H9 (cell line): ENCODE results near the gene COASY. TPM values are rescaled to one million over a fixed set of nuclear protein-coding genes. Genes with fewer than 3 reads are reported as not detected.
A peak's percentile ranks its signal among the peaks of the same experiment; 100 is the strongest.

Experiments used
- DNase-seq: peaks from one replicate; pipeline ENCODE4 v3.0.0-alpha.2; 2017
- H2AFZ ChIP-seq: one replicate; pipeline ENCODE4 v1.6.1; 2013; ENCODE audit warnings: mild to moderate bottlenecking, low read length, control low read depth, moderate library complexity
- H2AK5ac ChIP-seq: 2 replicates; pipeline ENCODE4 v1.6.1; 2013; ENCODE audit warnings: low read length, control low read depth, mixed read lengths; ENCODE audit not compliant: insufficient read length
- H2BK120ac ChIP-seq: one replicate; pipeline ENCODE4 v1.6.1; 2013; ENCODE audit warnings: low read depth, mild to moderate bottlenecking, low read length, control low read depth, inconsistent platforms; ENCODE audit not compliant: poor library complexity, severe bottlenecking
- H2BK12ac ChIP-seq: 2 replicates; pipeline ENCODE4 v1.6.1; 2013; ENCODE audit warnings: low read length, control low read depth, mixed read lengths, low read depth; ENCODE audit not compliant: insufficient read length
- H2BK15ac ChIP-seq: 2 replicates; pipeline ENCODE4 v1.6.1; 2013; ENCODE audit warnings: low read depth, low read length, control low read depth
- H2BK20ac ChIP-seq: one replicate; pipeline ENCODE4 v1.6.1; 2013; ENCODE audit warnings: low read depth, mild to moderate bottlenecking, low read length, control low read depth, inconsistent platforms; ENCODE audit not compliant: poor library complexity, severe bottlenecking
- H2BK5ac ChIP-seq: 2 replicates; pipeline ENCODE4 v1.6.1; 2013; ENCODE audit warnings: low read length, control low read depth, mixed read lengths; ENCODE audit not compliant: insufficient read length
- H3K14ac ChIP-seq: 2 replicates; pipeline ENCODE4 v1.6.1; 2013; ENCODE audit warnings: low read length, control low read depth; ENCODE audit not compliant: insufficient read depth
- H3K18ac ChIP-seq: 2 replicates; pipeline ENCODE4 v1.6.1; 2013; ENCODE audit warnings: low read depth, mild to moderate bottlenecking, mixed read lengths, low read length, control low read depth; ENCODE audit not compliant: insufficient read length
- H3K23ac ChIP-seq: 2 replicates; pipeline ENCODE4 v1.6.1; 2013; ENCODE audit warnings: low read length, control low read depth, mixed read lengths, low read depth; ENCODE audit not compliant: insufficient read length
- H3K23me2 ChIP-seq: 2 replicates; pipeline ENCODE4 v1.6.1; 2013; ENCODE audit warnings: low read depth, mild to moderate bottlenecking, mixed read lengths, low read length, control low read depth; ENCODE audit not compliant: insufficient read length, poor library complexity, severe bottlenecking
- H3K27ac ChIP-seq: 2 replicates; pipeline ENCODE4 v1.5.1; 2013; ENCODE audit warnings: low read length, control low read depth, mixed read lengths, low read depth; ENCODE audit not compliant: insufficient read length
- H3K27me3 ChIP-seq: 2 replicates; pipeline ENCODE4 v1.6.1; 2013; ENCODE audit warnings: low read length, control low read depth, inconsistent platforms; ENCODE audit not compliant: insufficient read depth
- H3K4ac ChIP-seq: 2 replicates; pipeline ENCODE4 v1.6.1; 2013; ENCODE audit warnings: low read depth, mild to moderate bottlenecking, control low read depth, inconsistent platforms, low read length, moderate library complexity
- H3K4me1 ChIP-seq: 2 replicates; pipeline ENCODE4 v1.6.1; 2013; ENCODE audit warnings: low read length, control low read depth, inconsistent platforms; ENCODE audit not compliant: insufficient read depth
- H3K4me2 ChIP-seq: 2 replicates; pipeline ENCODE4 v1.6.1; 2013; ENCODE audit warnings: low read length, control low read depth, mixed read lengths; ENCODE audit not compliant: insufficient read length, insufficient read depth
- H3K56ac ChIP-seq: 2 replicates; pipeline ENCODE4 v1.6.1; 2013; ENCODE audit warnings: low read depth, mild to moderate bottlenecking, mixed read lengths, low read length, control low read depth; ENCODE audit not compliant: insufficient read length
- H3K79me1 ChIP-seq: 2 replicates; pipeline ENCODE4 v1.6.1; 2013; ENCODE audit warnings: low read depth, mild to moderate bottlenecking, moderate library complexity, low read length, control low read depth, inconsistent platforms; ENCODE audit not compliant: insufficient read depth, poor library complexity, severe bottlenecking
- H3K79me2 ChIP-seq: 2 replicates; pipeline ENCODE4 v1.6.1; 2013; ENCODE audit warnings: low read length, control low read depth, inconsistent platforms; ENCODE audit not compliant: insufficient read depth
- H3K9ac ChIP-seq: 2 replicates; pipeline ENCODE4 v1.6.1; 2013; ENCODE audit warnings: low read length, control low read depth, mixed read lengths; ENCODE audit not compliant: insufficient read length; ENCODE audit errors: extremely low read depth
- H3K9me3 ChIP-seq: one replicate; pipeline ENCODE4 v1.6.1; 2013; ENCODE audit warnings: low read depth, low read length, inconsistent platforms; ENCODE audit not compliant: control insufficient read depth
- H3T11ph ChIP-seq: one replicate; pipeline ENCODE4 v1.6.1; 2013; ENCODE audit warnings: mild to moderate bottlenecking, low read length, control low read depth, inconsistent platforms
- H4K20me1 ChIP-seq: one replicate; pipeline ENCODE4 v1.6.1; 2013; ENCODE audit not compliant: control insufficient read depth, insufficient read length, insufficient read depth
- H4K5ac ChIP-seq: 2 replicates; pipeline ENCODE4 v1.6.1; 2013; ENCODE audit warnings: low read depth, mild to moderate bottlenecking, mixed read lengths, low read length, control low read depth; ENCODE audit not compliant: insufficient read length
- H4K8ac ChIP-seq: replicated peaks from 2 replicates; pipeline ENCODE4 v1.6.1; 2013; ENCODE audit warnings: low read length, control low read depth, mixed read lengths, low read depth; ENCODE audit not compliant: insufficient read length
- H4K91ac ChIP-seq: 2 replicates; pipeline ENCODE4 v1.6.1; 2013; ENCODE audit warnings: low read depth, mild to moderate bottlenecking, moderate library complexity, mixed read lengths, low read length, control low read depth; ENCODE audit not compliant: insufficient read length
- H3K27ac Mint-ChIP-seq, 3 experiments: 2 replicates in 2 of 3; 3 replicates in 1 of 3; pipeline ENCODE4 v1.8.0; 2020 to 2021; ENCODE audit warnings: mixed read lengths in 3 of 3, mild to moderate bottlenecking in 1 of 3, moderate library complexity in 1 of 3
- H3K27me3 Mint-ChIP-seq: 2 replicates; pipeline ENCODE4 v1.8.0; 2021; ENCODE audit warnings: low read depth, mild to moderate bottlenecking, moderate library complexity, mixed read lengths
- H3K36me3 Mint-ChIP-seq, 3 experiments: 2 replicates in 2 of 3; 3 replicates in 1 of 3; pipeline ENCODE4 v1.8.0; 2020 to 2021; ENCODE audit warnings: low read depth in 3 of 3, mixed read lengths in 3 of 3; ENCODE audit not compliant: insufficient read depth in 1 of 3
- H3K4me1 Mint-ChIP-seq, 2 experiments: 2 replicates each; pipeline ENCODE4 v1.8.0; 2020; ENCODE audit warnings: mixed read lengths in 2 of 2
- H3K4me3 Mint-ChIP-seq, 2 experiments: 2 replicates in 1 of 2; 3 replicates in 1 of 2; pipeline ENCODE4 v1.8.0; 2020 to 2021; ENCODE audit warnings: mild to moderate bottlenecking in 2 of 2, mixed read lengths in 2 of 2, moderate library complexity in 1 of 2
- H3K9me3 Mint-ChIP-seq, 2 experiments: 2 replicates in 1 of 2; 3 replicates in 1 of 2; pipeline ENCODE4 v1.8.0; 2020; ENCODE audit warnings: mild to moderate bottlenecking in 2 of 2, mixed read lengths in 2 of 2, moderate library complexity in 1 of 2
- CTCF ChIP-seq: fragments of 200-600 bp; sonication (generic); conservative IDR thresholded peaks from 3 replicates; pipeline ENCODE4 v1.8.0; 2021; ENCODE audit warnings: antibody characterized with exemption, mild to moderate bottlenecking
- WGBS: extraction: QIAGEN DNeasy Blood & Tissue Kit; methylation state at CpG from one replicate; pipeline ENCODE4 v1.1.7; 2013; ENCODE audit warnings: missing lambda C conversion rate, low lambda C conversion rate, mixed read lengths; ENCODE audit not compliant: insufficient read length; ENCODE audit errors: extremely low coverage; 5-methylcytosine and 5-hydroxymethylcytosine counted together
- total RNA-seq: library from RNA; stranded (reverse); gene quantifications from 2 replicates; pipeline ENCODE4 v1.2.1, GENCODE V29; 2021

The COASY gene
- total RNA-seq, 1 experiment from 2014 or later, result 84.1 TPM

- H3K36me3 Mint-ChIP-seq, result peaks cover 18 to 82% (median 66%) of the 10 kb centered on the region in 3 experiments; a peak in 6 of 7 replicates
Observed at GRCh38 chr17:42586514-42587230, 24.7 kb downstream of the COASY start.

More at GRCh38 chr17:42586514-42587230, 24.7 kb downstream of the COASY start:
- H3K23ac ChIP-seq, result no peak overlapping the region
- Mint-ChIP-seq H3K4me3 (no peak overlapping the region), H3K4me1 (no peaks in the 10 kb centered on the region), H3K9me3 (no peaks in the 10 kb centered on the region), H3K27me3 (no peaks in the 10 kb centered on the region), H3K27ac (peak overlapping the region in 1 of 3 experiments; percentile 13; a peak in 2 of 7 replicates)
- H2BK5ac ChIP-seq, result no peak overlapping the region
- H4K91ac ChIP-seq, result no peak overlapping the region
- no peaks in the 10 kb centered on the region for H4K20me1 ChIP-seq
- H4K5ac ChIP-seq, result no peak overlapping the region
- no peaks in the 10 kb centered on the region for H3K79me2 ChIP-seq
- no peak overlapping the region for H2BK15ac ChIP-seq
- no peak overlapping the region for H2BK120ac ChIP-seq
- no peak overlapping the region for H2BK20ac ChIP-seq
- no peak overlapping the region for H3K56ac ChIP-seq
- H3K4me1 ChIP-seq, result no peaks in the 10 kb centered on the region
- H3K27me3 ChIP-seq, result no peaks in the 10 kb centered on the region
- DNase-seq, result no peak
- H3K4me2 ChIP-seq, result no peak overlapping the region
- H3K79me1 ChIP-seq, result no peaks in the 10 kb centered on the region
- no peak overlapping the region for H3K14ac ChIP-seq
- TF ChIP-seq CTCF, result no peak
- H3K9ac ChIP-seq, result no peak overlapping the region
- no peaks in the 10 kb centered on the region for H3K9me3 ChIP-seq
- no peaks in the 10 kb centered on the region for H3K23me2 ChIP-seq
- no peak overlapping the region for H4K8ac ChIP-seq
- WGBS, result no CpG with 5 or more reads among the region's 7 CpGs
- H3T11ph ChIP-seq, result no peak overlapping the region
- H3K4ac ChIP-seq, result no peak overlapping the region
- no peak overlapping the region for H2AFZ ChIP-seq
- H3K27ac ChIP-seq, result no peak overlapping the region
- H3K18ac ChIP-seq, result no peak overlapping the region
- no peak overlapping the region for H2AK5ac ChIP-seq
- no peak overlapping the region for H2BK12ac ChIP-seq
